Measurements from ENCODE around the gene DGKB.
"Not testable (repeated sequence)": the region's sequence is repeated elsewhere in the genome, so short reads cannot be mapped to it uniquely, and the experiment has no call there.

DGKB gene

GRCh38 chr7:14583518-14583917 is 319.0 kb downstream of the DGKB start:
- no peak for DNase-seq (ENCODE audit: low read depth)

DNA sequence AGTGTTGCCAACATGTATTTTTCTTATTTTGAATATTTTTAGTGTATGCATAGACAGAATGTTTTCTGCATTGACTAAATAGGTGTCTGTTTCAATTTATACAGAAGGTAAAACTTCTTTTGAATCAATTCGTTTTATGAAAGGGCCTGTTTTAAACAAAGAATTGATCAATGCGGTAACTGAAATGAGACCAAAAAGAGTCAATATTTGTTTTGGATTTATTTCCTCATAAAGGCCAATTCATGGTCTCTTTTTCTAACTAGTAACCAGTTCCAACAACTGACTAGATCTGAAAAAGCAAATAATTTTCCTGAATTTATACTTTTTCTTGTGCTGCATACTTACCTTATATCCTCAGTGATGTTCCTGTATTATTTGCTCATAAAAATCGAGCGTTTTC is 320.5 kb downstream of the DGKB start:
- DNase-seq (ENCODE audit: low read depth): no peak

GRCh38 chr7:14579971-14580370 is 322.6 kb downstream of the DGKB start:
- DNase-seq (ENCODE audit: low read depth): no peak

DNA sequence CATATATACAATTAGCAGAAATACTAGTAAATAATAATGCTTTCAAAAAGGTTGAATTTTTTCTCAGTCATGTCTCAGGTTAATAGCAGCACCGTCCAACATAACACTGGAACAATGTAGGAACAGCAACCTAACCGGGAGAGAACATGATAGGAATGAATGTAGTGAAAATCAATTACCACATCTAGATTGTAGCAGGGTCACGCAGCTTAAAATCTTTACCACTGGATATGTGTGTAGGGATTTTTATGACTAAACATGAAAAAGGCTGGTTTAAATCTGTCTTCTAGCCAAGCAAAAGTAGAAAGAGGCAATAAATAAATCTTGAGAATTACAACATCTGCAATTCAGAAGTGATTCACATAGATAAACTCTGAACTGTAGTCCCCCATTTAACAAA is 326.0 kb downstream of the DGKB start:
- no peak for DNase-seq (ENCODE audit: low read depth)

DNA sequence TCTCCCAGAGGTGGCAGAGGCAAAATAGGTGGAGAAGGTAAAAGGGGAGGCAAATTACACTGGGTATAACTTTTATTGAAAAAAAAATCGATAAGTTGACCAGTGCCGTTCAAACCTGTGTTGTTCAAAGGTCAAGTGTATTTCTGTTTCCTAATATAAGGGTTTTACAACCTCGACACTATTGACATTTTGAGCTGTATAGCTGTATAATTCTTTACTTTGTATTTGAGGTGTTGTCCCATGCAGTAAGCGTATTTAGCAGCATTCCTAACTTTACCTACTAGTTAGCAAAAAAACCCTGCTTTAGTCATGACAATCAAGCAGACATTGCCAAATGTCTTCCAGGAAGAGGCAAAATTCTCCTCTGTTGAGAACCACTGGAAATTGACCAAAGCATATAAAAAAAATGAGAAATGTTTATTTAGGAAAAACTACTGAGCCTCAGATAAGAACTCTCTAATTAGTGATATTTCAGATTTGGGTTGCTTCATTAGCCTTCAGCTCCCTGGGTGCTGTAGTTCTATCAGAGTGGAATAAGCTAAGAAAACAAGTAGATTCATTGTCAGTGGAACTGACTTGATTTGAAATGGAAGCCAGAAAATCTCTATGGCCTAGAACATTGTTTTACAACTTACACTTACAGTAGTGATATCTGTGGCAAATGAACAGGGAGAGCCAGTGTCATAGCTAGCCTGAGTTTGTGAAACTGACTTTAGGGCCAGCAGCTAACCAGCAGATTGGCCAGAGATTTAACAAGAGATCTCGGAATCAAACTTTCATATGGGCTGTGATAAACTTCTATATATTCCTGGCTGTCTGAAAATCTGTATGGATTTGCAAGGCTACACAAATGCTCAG is 331.6 kb downstream of the DGKB start:
- DNase-seq (ENCODE audit: low read depth): no peak

DNA sequence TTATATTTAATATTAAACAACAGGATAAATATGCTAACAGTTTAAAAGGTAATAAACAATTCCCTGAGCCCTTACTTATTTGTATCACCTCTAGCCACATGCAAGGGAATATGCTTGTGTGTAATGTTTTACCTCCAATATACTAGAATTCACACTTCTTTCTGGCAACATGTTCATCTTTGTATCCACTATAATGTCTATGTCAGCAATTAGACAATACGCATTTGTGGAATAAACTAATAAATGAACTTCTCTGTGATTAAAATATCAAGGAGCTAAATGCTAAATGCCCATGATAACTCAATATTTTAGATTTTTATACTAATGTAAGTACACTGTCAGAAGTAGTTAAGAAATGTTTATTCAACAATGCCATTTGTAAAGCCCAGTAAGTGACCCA is 350.5 kb downstream of the DGKB start:
- no peak for DNase-seq (ENCODE audit: low read depth)

- DNase-seq (ENCODE audit: low read depth): no peak
Measured at GRCh38 chr7:14551310-14551709, 351.2 kb downstream of the DGKB start.

- DNase-seq (ENCODE audit: low read depth): no peak
Measured at GRCh38 chr7:14542624-14543023, 359.9 kb downstream of the DGKB start.

- DNase-seq (ENCODE audit: low read depth): no peak
Measured at GRCh38 chr7:14521183-14521582, 381.4 kb downstream of the DGKB start.

- no peak for DNase-seq (ENCODE audit: low read depth)
Measured at GRCh38 chr7:14510268-14510667, 392.3 kb downstream of the DGKB start.

GRCh38 chr7:14507617-14508016 is 394.9 kb downstream of the DGKB start:
- no peak for DNase-seq (ENCODE audit: low read depth)

DNA sequence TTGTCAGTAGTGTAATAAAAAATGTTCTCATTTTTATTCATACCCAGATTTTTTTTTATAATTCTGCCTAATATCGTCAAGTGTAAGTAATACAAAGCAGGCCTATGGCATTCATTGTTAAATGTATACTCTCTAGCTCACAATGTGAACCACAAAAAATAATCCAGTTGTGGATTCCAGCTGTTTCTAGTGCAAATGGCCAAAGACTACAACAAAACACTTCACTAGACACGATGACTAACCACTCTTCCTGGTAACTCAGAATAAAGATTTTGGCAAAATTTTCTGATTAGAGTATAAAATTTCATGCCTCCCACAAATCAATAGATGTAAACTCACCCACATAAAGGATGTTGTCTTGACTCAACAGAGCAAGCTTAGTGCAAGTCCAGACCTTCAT is 396.6 kb downstream of the DGKB start:
- DNase-seq (ENCODE audit: low read depth): no peak

DNA sequence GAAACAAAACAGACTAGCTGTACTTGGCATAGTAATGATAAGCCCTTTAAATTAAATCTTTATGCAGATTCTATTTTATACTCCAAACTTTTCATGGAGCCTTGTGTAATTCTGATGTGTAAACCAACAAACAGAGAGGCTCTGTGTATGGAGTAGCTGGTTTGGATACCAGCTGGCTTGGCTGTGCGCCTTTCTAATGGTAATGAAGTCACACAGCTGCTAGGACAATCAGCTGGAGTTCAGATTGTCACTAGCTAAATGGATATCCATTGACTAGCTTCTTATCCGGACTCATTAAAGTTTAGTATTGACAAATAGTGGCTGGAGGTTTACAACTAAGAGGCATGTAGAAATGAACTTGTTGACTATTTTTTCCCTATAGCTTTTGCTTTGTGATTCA is 398.4 kb downstream of the DGKB start:
- DNase-seq (ENCODE audit: low read depth): no peak

GRCh38 chr7:14503623-14504022 is 398.9 kb downstream of the DGKB start:
- DNase-seq (ENCODE audit: low read depth): no peak

DNA sequence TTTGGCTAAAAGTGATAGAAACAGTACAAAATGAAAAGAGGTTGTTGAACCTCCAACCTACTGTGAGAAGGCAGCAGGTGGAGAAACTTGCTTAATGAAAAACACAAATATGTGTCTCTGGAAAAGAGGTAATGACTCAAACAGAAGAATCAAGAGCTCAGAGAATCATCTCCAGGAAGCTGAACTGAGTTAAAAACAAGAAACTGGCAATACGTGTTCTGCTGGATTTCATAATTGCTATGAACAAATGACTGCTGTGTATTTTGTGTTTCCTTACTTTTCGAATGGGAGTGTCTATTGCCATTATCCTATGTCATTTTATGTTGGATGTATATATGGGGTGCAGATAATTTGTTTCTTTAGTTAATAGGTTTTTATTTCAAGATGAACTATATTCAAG is 401.1 kb downstream of the DGKB start:
- DNase-seq (ENCODE audit: low read depth): no peak

DNA sequence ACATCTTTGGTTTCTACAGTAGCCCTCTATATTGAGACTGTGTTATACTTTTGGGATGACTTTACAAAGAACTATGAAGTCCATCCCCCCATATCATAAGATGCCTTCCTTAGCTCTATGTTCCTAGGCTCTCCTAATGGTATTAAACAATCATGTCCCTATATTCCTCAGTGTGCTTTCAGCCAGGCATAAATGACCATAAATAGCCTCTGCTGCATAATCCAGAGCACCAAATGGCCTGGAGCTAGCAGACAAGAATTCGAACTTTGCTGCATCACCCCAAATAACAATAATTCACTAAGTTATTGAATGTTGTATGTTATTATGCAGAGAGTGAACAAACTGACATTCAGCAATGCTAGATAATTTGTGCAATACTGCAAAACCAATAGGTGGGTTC is 405.2 kb downstream of the DGKB start:
- DNase-seq (ENCODE audit: low read depth): no peak

DNA sequence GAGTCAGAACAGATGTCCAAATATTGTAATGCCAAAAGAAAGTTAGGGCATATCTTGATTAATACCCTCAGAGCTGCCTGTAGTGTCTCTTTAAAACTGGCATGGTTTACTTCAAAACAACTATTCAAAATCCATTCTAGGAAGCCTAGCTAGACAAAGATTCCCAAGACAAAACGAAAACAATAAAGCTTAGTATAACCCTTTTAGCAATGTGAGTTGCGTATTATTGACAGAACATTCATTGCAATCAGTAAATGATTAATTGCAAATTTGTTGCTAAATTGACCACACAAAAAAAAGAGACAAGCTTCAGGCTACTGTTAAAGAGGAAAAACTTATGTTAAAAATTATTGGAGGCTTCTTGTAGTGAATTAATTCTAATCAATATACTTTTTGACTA is 406.9 kb downstream of the DGKB start:
- no peak for DNase-seq (ENCODE audit: low read depth)

GRCh38 chr7:14487701-14488395 is 414.7 kb downstream of the DGKB start:
- no peak for DNase-seq (ENCODE audit: low read depth)

DNA sequence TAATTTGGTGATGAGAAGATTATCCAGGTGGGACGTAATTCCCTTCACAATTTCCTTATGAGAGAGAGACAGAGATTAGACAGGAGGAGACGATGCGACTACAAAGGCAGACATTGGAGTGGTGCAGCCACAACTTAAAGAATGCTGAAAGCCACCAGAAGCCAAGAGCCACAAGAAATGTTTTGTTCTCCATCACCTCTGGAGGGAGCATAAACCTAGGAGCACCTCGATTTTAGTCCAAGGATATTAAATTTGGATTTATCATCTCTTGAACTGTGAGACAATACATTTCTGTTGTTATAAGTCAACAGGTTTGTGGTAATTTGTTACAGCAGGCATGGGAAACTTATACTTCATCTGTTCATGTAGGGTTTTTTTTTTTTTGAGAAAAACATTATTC is 418.9 kb downstream of the DGKB start:
- DNase-seq (ENCODE audit: low read depth): no peak

DNA sequence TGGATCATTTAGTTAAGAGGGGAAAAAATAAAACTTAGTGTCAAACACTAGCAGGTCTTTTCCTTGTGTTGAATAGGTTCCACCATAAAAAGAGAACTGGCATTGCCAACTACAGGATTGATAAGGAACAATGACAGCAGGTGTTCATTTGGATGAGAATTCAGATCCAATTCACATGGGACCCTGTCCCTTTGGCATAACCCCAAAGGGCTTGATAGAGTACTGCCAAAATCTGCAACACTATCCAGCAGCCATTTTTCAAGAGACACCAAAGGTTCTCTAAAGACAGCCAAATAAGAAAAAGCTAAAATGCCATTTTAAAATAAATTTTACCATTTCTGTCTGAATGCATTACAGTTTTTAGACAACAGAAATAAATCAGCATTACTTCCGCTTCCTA is 422.3 kb downstream of the DGKB start:
- no peak for DNase-seq (ENCODE audit: low read depth)

DNA sequence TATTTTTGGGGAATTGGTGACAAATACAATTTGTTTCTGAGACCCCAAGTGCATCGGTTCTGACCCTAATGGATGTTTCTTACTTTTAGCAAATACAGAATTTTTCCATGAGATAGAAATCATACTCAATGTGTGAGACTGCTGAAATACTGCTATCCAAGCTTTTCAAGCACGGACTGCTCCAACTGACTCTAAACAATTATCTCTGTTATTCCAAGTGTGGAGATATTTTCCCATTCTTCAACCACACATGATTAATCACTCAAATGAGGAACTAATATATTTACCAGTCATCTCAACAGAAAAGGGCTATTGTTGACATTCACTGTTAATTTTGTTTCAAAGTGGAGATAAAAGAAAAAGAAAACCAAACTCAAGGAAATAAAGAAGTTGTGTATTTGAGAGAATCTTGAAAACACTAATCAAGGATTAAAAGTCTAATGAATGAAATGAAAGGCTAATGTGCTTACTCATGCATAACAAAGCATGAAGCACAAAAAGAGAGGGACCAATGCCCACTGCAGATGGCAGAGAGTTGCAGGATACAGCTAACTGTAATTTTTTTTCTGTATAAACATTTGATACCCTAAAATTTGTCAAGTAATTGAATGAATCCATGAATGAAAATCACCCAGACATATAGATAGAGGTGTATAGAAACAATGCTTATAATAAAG is 423.6 kb downstream of the DGKB start:
- no peak for DNase-seq (ENCODE audit: low read depth)

- DNase-seq (ENCODE audit: low read depth): not testable (repeated sequence)
Measured at GRCh38 chr7:14461716-14462115, 440.8 kb downstream of the DGKB start.

GRCh38 chr7:14458846-14459245 is 443.7 kb downstream of the DGKB start:
- DNase-seq (ENCODE audit: low read depth): not testable (repeated sequence)
